ENCODE measurements around the gene AIFM2. TPM values are rescaled to one million over a fixed set of nuclear protein-coding genes. Genes with fewer than 3 reads are reported as not detected.
A peak's percentile ranks its signal among the peaks of the same experiment; 100 is the strongest.

AIFM2 gene
- total RNA-seq, 1 donor from 2014 or later = 5.8 TPM

GRCh38 chr10:70139997-70140250, 7.3 kb upstream of the AIFM2 start:
- Mint-ChIP-seq H3K9me3 (no peaks in the 10 kb centered on the region), H3K4me3 (no peak overlapping the region), H3K4me1 (ENCODE audit: unreplicated experiment) (peaks cover 18% of the 10 kb centered on the region), H3K27ac (no peak overlapping the region), H3K36me3 (peaks cover 9% of the 10 kb centered on the region), H3K27me3 (no peaks in the 10 kb centered on the region)
- TF ChIP-seq CTCF (conservative IDR thresholded peaks at IDR 0.05) = no peak
- DNase-seq (ENCODE audit: extremely low spot score, unreplicated experiment) = no peak

- H3K27ac Mint-ChIP-seq = no peak overlapping the region
- H3K27me3 Mint-ChIP-seq = no peaks in the 10 kb centered on the region
- H3K9me3 Mint-ChIP-seq = no peaks in the 10 kb centered on the region
- DNase-seq (ENCODE audit: extremely low spot score, unreplicated experiment) = no peak
- H3K4me1 Mint-ChIP-seq (ENCODE audit: unreplicated experiment) = peaks cover 16% of the 10 kb centered on the region
- no peak overlapping the region for H3K4me3 Mint-ChIP-seq
- TF ChIP-seq CTCF (conservative IDR thresholded peaks at IDR 0.05) = no peak
- peaks cover 8% of the 10 kb centered on the region for H3K36me3 Mint-ChIP-seq
Observed at GRCh38 chr10:70139151-70139996, 6.7 kb upstream of the AIFM2 start.

GRCh38 chr10:70137927-70138883, 5.6 kb upstream of the AIFM2 start:
- H3K27ac Mint-ChIP-seq = peak overlapping the region; percentile 44
- no peak for DNase-seq (ENCODE audit: extremely low spot score, unreplicated experiment)
- TF ChIP-seq CTCF (conservative IDR thresholded peaks at IDR 0.05) = no peak
- peaks cover 2% of the 10 kb centered on the region for H3K27me3 Mint-ChIP-seq
- no peak overlapping the region for H3K4me3 Mint-ChIP-seq
- no peaks in the 10 kb centered on the region for H3K9me3 Mint-ChIP-seq
- peaks cover 7% of the 10 kb centered on the region for H3K36me3 Mint-ChIP-seq
- H3K4me1 Mint-ChIP-seq (ENCODE audit: unreplicated experiment) = peaks cover 14% of the 10 kb centered on the region

- DNase-seq (ENCODE audit: extremely low spot score, unreplicated experiment) = peak; percentile 36
- Mint-ChIP-seq H3K9me3 (no peaks in the 10 kb centered on the region), H3K36me3 (peaks cover 11% of the 10 kb centered on the region), H3K4me3 (no peak overlapping the region), H3K4me1 (ENCODE audit: unreplicated experiment) (peaks cover 13% of the 10 kb centered on the region), H3K27ac (no peak overlapping the region), H3K27me3 (peaks cover 9% of the 10 kb centered on the region)
- TF ChIP-seq CTCF (conservative IDR thresholded peaks at IDR 0.05) = no peak
Observed at GRCh38 chr10:70137135-70137534, 4.5 kb upstream of the AIFM2 start.

- H3K27me3 Mint-ChIP-seq = peaks cover 13% of the 10 kb centered on the region
- peaks cover 11% of the 10 kb centered on the region for H3K36me3 Mint-ChIP-seq
- no peak overlapping the region for H3K27ac Mint-ChIP-seq
- no peak for TF ChIP-seq CTCF (conservative IDR thresholded peaks at IDR 0.05)
- no peaks in the 10 kb centered on the region for H3K9me3 Mint-ChIP-seq
- no peak for DNase-seq (ENCODE audit: extremely low spot score, unreplicated experiment)
- H3K4me3 Mint-ChIP-seq = no peak overlapping the region
- H3K4me1 Mint-ChIP-seq (ENCODE audit: unreplicated experiment) = peaks cover 15% of the 10 kb centered on the region
Observed at GRCh38 chr10:70135684-70136083, 3.1 kb upstream of the AIFM2 start.

All from type B pancreatic cell (in vitro differentiated cells).